ENCODE data around the gene MVB12B.

Gene MVB12B

GRCh38 chr9:126334721-126335621, 8.3 kb downstream of the MVB12B start:
- DNase-seq = no peak

DNA sequence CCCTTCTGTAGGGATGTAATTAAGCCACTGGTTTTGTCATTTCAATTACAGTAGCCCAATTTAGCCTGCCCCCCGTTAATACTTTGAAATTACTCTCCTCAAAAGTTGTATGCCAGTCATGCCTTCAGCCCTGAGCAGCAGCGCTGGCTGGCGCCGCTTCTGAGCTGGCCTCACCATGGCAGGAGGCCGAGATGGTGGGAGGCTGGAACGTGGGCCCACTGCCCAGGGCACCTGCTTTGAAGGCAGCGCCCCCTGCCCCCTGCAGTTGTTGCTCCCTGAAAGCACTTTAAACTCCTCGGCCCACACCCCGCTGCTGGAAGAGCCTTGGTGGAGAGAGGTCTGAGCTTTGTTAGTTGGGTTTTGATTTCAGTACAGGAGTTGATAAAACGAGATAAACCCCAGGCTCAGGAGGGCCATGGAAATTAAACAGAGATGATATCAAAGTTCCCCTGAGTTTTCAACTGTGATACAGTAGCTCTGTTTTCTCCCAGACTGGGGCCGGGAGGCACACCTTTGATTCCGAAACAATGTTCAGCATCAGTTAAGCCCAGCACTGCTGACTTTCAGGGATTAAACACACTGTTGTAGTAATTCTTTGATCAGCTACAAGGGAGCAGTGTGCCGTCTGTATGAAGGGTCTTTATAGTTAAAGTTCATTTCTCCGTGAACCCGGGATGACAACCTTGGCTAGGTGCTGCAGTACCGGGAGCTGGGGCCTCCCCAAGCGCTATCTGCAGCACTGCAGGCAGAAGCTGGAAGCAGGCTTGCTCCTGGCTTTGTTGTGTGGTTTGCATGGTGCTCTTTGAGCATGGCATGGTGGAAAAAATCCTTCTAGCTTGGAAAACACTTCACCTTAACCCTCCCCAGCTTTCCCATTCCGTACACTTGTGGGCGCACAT, 9.5 kb downstream of the MVB12B start:
- no peak for DNase-seq

GRCh38 chr9:126336736-126337325, 10.2 kb downstream of the MVB12B start:
- DNase-seq = no peak

- DNase-seq = no peak
These were observed 11.2 kb downstream of the MVB12B start for GRCh38 chr9:126337729-126338372.

- no peak for DNase-seq
These were observed 12.3 kb downstream of the MVB12B start for GRCh38 chr9:126338945-126339344.

DNA sequence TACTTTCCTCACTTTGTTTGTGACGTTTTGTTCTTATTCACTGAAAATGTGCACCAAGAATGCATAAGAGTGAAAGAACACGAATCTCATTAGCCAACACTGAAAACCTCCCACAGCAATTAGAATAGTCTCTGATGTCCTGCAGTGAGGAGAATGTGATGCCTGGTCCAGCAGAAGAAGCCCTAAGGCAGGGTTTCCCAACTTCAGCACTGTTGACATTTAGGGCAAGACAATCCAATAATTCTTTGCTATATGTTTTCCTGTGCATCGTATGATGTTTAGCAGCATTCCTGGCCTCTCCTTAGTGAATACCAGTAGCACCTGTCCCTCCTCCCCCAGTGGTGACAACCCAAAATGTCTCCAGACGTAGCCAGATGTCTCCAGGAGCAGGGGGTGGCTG, 14.8 kb downstream of the MVB12B start:
- no peak for DNase-seq

- DNase-seq = no peak
These were observed 15.3 kb downstream of the MVB12B start for GRCh38 chr9:126341902-126342301.

- no peak for DNase-seq
These were observed 16.0 kb downstream of the MVB12B start for GRCh38 chr9:126342621-126343031.

DNA sequence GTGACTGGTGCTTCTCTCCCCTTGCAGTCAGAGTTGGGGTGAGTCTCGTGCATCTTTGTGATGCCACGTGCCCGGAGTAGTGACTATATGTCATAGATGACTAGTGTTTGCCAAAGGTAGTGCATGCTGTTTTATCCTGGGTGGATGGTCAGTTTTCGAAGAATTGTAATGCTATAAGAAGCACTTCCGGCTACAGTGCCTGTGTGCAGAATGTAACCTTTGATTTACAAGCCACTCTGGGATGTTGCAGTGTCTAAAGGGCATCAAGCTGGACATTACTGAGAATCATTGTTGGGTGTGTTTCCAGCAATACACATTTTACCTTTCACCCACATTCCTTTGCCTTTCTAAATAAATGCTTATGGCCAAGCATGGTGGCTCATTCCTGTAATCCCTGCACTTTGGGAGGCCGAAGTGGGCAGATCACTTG, 16.7 kb downstream of the MVB12B start:
- no peak for DNase-seq

DNA sequence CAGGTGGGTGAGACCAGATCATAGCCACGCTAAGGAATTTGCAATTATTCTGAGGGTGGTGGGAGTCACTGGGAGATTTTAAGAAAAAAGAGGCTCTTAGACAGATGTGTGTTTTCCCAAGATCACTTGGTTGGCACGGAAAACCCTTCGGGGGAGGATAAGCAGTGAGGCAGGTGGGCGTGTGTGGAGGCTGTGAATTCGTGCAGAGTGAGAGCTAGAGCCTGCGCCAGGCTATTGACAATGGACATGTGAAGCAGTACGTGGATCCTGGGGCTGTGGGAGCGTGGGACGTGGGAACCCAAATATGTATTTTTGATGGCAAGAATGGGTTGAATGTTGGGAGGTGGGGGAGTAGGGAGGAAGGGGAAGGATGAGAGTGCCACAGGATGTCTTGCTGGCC, 19.4 kb downstream of the MVB12B start:
- DNase-seq = no peak

DNA sequence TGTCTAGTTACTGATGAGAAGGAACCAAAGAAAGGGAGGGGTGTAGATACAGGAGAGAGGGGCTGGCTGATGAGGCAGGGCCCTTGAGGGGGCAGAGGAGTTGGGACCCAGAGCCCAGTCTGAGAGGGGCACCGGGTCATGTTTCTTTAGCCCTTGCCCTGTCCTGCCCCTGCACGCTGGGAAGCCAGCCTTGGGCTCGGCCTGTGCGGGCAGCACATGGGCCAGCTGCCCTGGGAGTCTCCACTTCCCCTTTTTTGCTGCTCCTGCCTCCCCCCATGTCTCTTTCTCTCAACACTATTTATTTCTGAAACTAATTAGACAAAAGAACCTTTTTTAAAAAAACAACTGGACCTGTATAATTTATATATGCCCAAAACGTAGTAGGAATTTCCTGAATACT, 20.5 kb downstream of the MVB12B start:
- DNase-seq = no peak

- DNase-seq = no peak
These were observed 21.5 kb downstream of the MVB12B start for GRCh38 chr9:126347911-126348760.

GRCh38 chr9:126348911-126349550, 22.4 kb downstream of the MVB12B start:
- DNase-seq = no peak

DNA sequence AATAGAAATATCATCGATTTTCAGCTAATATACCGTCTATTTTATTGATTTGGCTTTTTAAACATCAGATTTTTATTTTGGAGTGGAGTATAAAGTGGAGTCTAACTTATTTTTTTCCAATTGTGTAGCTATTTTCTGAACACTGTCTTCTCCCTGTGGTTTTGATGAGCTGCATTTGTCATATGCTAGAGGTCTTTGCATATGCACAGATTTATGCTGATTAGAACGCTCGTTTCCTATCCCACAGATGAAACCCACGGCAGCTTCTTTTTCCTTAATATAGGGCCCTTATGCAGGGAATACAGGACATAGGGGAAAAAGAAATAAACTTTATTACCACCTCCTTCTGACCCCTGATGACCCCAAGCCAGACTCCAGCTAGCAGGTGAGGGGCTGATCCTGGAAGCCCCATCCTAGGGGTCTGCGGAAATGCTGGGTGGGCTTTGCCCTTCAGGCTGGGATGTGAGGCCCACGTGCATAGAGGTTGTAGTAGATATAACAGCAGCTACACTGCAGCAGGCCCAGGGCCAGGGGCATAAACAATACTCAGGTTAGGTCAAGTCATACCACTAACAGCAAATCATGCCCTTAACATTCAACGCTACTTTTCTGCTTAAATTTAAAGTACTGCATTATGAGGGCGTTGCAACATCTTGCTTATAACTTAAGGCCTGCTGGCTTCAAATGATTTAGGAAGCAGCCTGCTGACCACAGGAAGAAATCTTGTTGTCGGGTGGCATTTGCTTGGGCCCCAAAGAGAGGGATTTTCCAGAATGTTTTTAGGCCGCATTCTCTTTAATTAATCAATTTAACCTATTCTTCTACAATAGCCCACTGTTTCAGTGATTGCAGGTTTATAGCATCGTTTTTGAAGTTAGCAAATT, 28.5 kb downstream of the MVB12B start:
- no peak for DNase-seq

- no peak for DNase-seq
These were observed 30.4 kb downstream of the MVB12B start for GRCh38 chr9:126357074-126357473.

DNA sequence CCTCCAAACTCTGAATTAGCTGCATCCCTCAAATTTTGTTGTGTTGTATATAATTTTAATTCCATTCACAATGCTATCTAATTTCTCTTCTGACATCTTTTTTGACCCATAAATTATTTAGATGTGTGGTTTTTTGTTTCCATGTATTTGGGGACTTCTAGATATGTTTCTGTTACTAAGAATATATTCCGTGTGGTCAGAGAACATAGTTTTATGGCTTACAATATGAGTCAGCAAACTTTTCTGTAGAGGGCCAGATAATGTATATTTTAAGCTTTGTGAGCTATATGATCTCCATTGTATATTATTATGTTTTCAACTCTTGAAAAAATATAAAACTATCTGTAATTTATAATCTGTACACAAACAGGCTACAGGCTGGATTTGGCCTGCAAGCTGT, 33.4 kb downstream of the MVB12B start:
- DNase-seq = no peak

- DNase-seq = no peak
These were observed 35.2 kb downstream of the MVB12B start for GRCh38 chr9:126361810-126362238.

GRCh38 chr9:126363250-126363649, 36.6 kb downstream of the MVB12B start:
- no peak for DNase-seq

DNA sequence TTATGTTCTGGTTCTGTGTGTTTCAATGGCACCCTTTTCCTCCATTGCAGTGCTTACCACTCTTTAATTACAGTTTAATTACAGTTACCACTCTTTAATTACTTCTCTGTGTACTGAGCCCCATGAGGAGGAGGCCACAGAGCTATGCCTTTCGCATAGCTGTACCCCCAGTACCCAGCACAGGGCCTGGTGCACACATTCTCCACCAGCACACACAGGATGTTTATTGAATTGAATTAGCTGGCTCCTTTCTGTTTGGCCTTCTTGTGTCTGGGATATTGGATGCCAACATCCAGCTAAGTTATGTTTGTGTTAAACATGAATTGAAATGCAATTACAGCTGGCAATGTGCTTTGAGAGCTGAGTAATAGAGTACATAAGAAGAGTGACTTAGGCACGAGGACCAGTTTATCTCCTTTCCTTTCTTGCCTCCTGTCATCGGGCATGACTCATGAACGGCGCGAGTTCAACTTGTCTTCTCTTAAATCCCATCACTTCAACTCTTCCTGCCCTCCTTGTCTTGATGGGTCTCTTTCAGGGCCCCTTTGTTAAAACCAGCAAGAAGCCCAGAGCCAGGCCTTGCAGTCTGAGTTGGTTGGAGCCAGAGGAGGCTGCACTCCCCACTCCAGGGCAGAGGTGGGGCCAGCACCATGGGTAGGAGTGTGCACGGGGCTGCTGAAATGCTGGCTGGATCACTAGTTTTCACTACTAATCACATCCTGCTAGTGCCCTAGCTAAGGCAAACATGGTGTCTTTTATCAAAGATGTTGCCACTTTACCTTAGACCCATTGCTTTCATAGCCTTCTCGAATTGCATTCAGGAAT, 37.4 kb downstream of the MVB12B start:
- DNase-seq = no peak

Data from stimulated activated CD4-positive, alpha-beta T cell treated with anti-CD3 and anti-CD28 coated beads, Interleukin-12 subunit alpha, Interleukin-12 subunit beta, amount 100 ng/mL, for 4 hours (primary cell).